WTC11 (cell line): ENCODE results near the gene OSGEP. TPM values are rescaled to one million over a fixed set of nuclear protein-coding genes. Genes with fewer than 3 reads are reported as not detected.

ENCODE experiments used
- ATAC-seq: fragments of 200-7000 bp; cut with Tn5 transposase; 2 replicates; pipeline ENCODE4 v1.10.0; 2021; ENCODE audit warnings: mild to moderate bottlenecking, moderate library complexity
- CTCF ChIA-PET: fragments of 300-600 bp; sonication (Branson Sonifier 250); formaldehyde crosslinking; loops from one replicate; lab custom pipeline; 2021; ENCODE audit warnings: antibody characterized with exemption; lab: Charles Lee
- POLR2A ChIA-PET: fragments of 350-600 bp; sonication (Branson Sonifier 250); formaldehyde crosslinking; loops from one replicate; lab custom pipeline; 2021; ENCODE audit warnings: antibody characterized with exemption; lab: Charles Lee
- DNase-seq: peaks from one replicate; pipeline ENCODE4 v3.0.0; 2021; ENCODE audit warnings: low spot score
- H3K27ac Mint-ChIP-seq: 2 replicates; pipeline ENCODE4 v1.8.0; 2021; ENCODE audit warnings: mixed read lengths
- H3K27me3 Mint-ChIP-seq: 2 replicates; pipeline ENCODE4 v1.8.0; 2021; ENCODE audit warnings: low read depth, mild to moderate bottlenecking, moderate library complexity, mixed read lengths
- H3K36me3 Mint-ChIP-seq: 2 replicates; pipeline ENCODE4 v1.8.0; 2021; ENCODE audit warnings: mixed read lengths
- H3K4me1 Mint-ChIP-seq: 2 replicates; pipeline ENCODE4 v1.8.0; 2022; ENCODE audit warnings: mixed read lengths
- H3K4me3 Mint-ChIP-seq: 2 replicates; pipeline ENCODE4 v1.8.0; 2021; ENCODE audit warnings: mild to moderate bottlenecking, moderate library complexity, mixed read lengths
- H3K9me3 Mint-ChIP-seq: 2 replicates; pipeline ENCODE4 v1.8.0; 2021; ENCODE audit warnings: mixed read lengths
- ATF1 ChIP-seq: sonication (generic); formaldehyde crosslinking; IDR thresholded peaks from 2 replicates; pipeline ENCODE4 v1.8.1; 2023; ENCODE audit warnings: mild to moderate bottlenecking, moderate library complexity, missing genetic modification reagents
- FOXJ3 ChIP-seq: sonication (generic); formaldehyde crosslinking; IDR thresholded peaks from 2 replicates; pipeline ENCODE4 v1.9.0; 2021; ENCODE audit warnings: missing genetic modification reagents, mild to moderate bottlenecking, borderline replicate concordance
- IRF1 ChIP-seq: sonication (generic); formaldehyde crosslinking; IDR thresholded peaks from 2 replicates; pipeline ENCODE4 v1.8.0; 2023; ENCODE audit warnings: missing genetic modification reagents
- IRF2 ChIP-seq: sonication (generic); formaldehyde crosslinking; IDR thresholded peaks from 2 replicates; pipeline ENCODE4 v1.8.0; 2022; ENCODE audit warnings: low read depth, missing genetic modification reagents, borderline replicate concordance
- MYBL2 ChIP-seq: sonication (generic); formaldehyde crosslinking; IDR thresholded peaks from 2 replicates; pipeline ENCODE4 v1.8.1; 2023; ENCODE audit warnings: mild to moderate bottlenecking, moderate library complexity, missing genetic modification reagents
- NFATC4 ChIP-seq: fragments of 250-450 bp; sonication (Bioruptor Pico); IDR thresholded peaks from 2 replicates; pipeline ENCODE4 v1.9.0; 2021; ENCODE audit warnings: mild to moderate bottlenecking
- NFE2L1 ChIP-seq: sonication (generic); formaldehyde crosslinking; IDR thresholded peaks from 2 replicates; pipeline ENCODE4 v1.8.1; 2023; ENCODE audit warnings: missing genetic modification reagents
- ZNF317 ChIP-seq: sonication (generic); formaldehyde crosslinking; IDR thresholded peaks from 2 replicates; pipeline ENCODE4 v1.8.1; 2023; ENCODE audit warnings: low read depth, mild to moderate bottlenecking, moderate library complexity, missing genetic modification reagents, borderline replicate concordance
- ZNF396 ChIP-seq: fragments of 250-450 bp; sonication (Bioruptor Pico); IDR thresholded peaks from 2 replicates; pipeline ENCODE4 v1.8.0; 2021; ENCODE audit warnings: mild to moderate bottlenecking, moderate library complexity, borderline replicate concordance
- ZNF671 ChIP-seq: fragments of 250-450 bp; sonication (Bioruptor Pico); IDR thresholded peaks from 2 replicates; pipeline ENCODE4 v1.8.0; 2021; ENCODE audit warnings: mild to moderate bottlenecking
- total RNA-seq: library from RNA; stranded (reverse); gene quantifications from 3 replicates; pipeline ENCODE4 v1.2.3, GENCODE V29; 2021
- TF ChIP-seq, protein P1 (sequence below): sonication (generic); formaldehyde crosslinking; IDR thresholded peaks from 2 replicates; pipeline ENCODE4 v1.8.1; 2022; ENCODE audit warnings: low read depth, missing genetic modification reagents, borderline replicate concordance
- TF ChIP-seq, protein P2 (sequence below): sonication (generic); formaldehyde crosslinking; IDR thresholded peaks from 2 replicates; pipeline ENCODE4 v1.8.0; 2022; ENCODE audit warnings: mild to moderate bottlenecking, missing genetic modification reagents
- TF ChIP-seq, protein P3 (sequence below): fragments of 250-450 bp; sonication (Bioruptor Pico); IDR thresholded peaks from 2 replicates; pipeline ENCODE4 v1.9.0; 2021; ENCODE audit warnings: mild to moderate bottlenecking, borderline replicate concordance
- TF ChIP-seq, protein P4 (sequence below): sonication (generic); formaldehyde crosslinking; IDR thresholded peaks from 2 replicates; pipeline ENCODE4 v1.8.0; 2022; ENCODE audit warnings: mild to moderate bottlenecking, missing genetic modification reagents
- TF ChIP-seq, protein P5 (sequence below): sonication (generic); formaldehyde crosslinking; IDR thresholded peaks from 2 replicates; pipeline ENCODE4 v1.8.0; 2022; ENCODE audit warnings: mild to moderate bottlenecking, missing genetic modification reagents
- TF ChIP-seq, protein P6 (sequence below): sonication (generic); formaldehyde crosslinking; IDR thresholded peaks from 2 replicates; pipeline ENCODE4 v1.8.1; 2022; ENCODE audit warnings: mild to moderate bottlenecking, missing genetic modification reagents, moderate library complexity, borderline replicate concordance
- TF ChIP-seq, protein P7 (sequence below): sonication (generic); formaldehyde crosslinking; IDR thresholded peaks from 2 replicates; pipeline ENCODE4 v1.8.0; 2022; ENCODE audit warnings: missing genetic modification reagents
- TF ChIP-seq, protein P8 (sequence below): sonication (generic); formaldehyde crosslinking; IDR thresholded peaks from 2 replicates; pipeline ENCODE4 v1.8.1; 2023; ENCODE audit warnings: mild to moderate bottlenecking, moderate library complexity, missing genetic modification reagents

The OSGEP gene
- total RNA-seq, 1 experiment from 2014 or later = 40.0 TPM

DNA sequence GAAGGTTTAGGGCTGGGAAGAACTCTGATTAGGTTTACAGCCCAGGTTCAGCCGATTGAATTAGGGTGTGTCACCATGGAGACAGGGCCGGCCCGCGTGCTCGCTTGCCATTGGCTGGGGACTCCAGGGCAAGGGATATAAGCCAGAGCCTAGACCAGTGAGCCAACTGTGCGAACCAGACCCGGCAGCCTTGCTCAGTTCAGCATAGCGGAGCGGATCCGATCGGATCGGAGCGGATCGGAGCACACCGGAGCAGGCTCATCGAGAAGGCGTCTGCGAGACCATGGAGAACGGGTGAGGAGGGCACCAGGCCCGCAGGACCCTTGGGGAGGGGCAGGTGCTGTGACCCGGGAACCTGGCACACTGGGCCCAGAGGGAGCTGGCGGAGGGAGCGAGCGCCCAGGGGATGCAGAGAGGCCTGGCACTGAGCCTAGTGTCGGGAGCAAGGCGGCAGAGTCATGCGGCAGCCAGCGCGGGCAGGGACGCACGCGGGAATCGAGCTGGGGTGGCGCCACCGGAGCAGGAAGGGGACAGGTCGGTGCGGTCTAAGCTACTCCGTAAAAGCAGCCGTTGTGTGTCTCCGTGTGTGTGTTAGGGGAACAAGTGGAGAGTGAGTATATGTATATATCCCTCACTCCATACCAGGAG, 14.8 kb upstream of the OSGEP start, which contains the start of gene PNP (continued):
- TF ChIP-seq, protein P1, sequence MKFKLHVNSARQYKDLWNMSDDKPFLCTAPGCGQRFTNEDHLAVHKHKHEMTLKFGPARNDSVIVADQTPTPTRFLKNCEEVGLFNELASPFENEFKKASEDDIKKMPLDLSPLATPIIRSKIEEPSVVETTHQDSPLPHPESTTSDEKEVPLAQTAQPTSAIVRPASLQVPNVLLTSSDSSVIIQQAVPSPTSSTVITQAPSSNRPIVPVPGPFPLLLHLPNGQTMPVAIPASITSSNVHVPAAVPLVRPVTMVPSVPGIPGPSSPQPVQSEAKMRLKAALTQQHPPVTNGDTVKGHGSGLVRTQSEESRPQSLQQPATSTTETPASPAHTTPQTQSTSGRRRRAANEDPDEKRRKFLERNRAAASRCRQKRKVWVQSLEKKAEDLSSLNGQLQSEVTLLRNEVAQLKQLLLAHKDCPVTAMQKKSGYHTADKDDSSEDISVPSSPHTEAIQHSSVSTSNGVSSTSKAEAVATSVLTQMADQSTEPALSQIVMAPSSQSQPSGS (CRISPR knock-in tag) = no peak
- peak; percentile 51; the same call in 1 of the 2 replicates for TF ChIP-seq NFE2L1 (CRISPR knock-in tag)
- 0 out of 2 replicates have a peak, but pooled peaks have one; percentile 42 for TF ChIP-seq ZNF317
- TF ChIP-seq, protein P2, sequence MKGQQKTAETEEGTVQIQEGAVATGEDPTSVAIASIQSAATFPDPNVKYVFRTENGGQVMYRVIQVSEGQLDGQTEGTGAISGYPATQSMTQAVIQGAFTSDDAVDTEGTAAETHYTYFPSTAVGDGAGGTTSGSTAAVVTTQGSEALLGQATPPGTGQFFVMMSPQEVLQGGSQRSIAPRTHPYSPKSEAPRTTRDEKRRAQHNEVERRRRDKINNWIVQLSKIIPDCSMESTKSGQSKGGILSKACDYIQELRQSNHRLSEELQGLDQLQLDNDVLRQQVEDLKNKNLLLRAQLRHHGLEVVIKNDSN (CRISPR knock-in tag) = peak; percentile 20; the same call in 1 of the 2 replicates
- TF ChIP-seq, protein P3, sequence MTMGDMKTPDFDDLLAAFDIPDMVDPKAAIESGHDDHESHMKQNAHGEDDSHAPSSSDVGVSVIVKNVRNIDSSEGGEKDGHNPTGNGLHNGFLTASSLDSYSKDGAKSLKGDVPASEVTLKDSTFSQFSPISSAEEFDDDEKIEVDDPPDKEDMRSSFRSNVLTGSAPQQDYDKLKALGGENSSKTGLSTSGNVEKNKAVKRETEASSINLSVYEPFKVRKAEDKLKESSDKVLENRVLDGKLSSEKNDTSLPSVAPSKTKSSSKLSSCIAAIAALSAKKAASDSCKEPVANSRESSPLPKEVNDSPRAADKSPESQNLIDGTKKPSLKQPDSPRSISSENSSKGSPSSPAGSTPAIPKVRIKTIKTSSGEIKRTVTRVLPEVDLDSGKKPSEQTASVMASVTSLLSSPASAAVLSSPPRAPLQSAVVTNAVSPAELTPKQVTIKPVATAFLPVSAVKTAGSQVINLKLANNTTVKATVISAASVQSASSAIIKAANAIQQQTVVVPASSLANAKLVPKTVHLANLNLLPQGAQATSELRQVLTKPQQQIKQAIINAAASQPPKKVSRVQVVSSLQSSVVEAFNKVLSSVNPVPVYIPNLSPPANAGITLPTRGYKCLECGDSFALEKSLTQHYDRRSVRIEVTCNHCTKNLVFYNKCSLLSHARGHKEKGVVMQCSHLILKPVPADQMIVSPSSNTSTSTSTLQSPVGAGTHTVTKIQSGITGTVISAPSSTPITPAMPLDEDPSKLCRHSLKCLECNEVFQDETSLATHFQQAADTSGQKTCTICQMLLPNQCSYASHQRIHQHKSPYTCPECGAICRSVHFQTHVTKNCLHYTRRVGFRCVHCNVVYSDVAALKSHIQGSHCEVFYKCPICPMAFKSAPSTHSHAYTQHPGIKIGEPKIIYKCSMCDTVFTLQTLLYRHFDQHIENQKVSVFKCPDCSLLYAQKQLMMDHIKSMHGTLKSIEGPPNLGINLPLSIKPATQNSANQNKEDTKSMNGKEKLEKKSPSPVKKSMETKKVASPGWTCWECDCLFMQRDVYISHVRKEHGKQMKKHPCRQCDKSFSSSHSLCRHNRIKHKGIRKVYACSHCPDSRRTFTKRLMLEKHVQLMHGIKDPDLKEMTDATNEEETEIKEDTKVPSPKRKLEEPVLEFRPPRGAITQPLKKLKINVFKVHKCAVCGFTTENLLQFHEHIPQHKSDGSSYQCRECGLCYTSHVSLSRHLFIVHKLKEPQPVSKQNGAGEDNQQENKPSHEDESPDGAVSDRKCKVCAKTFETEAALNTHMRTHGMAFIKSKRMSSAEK (CRISPR knock-in tag) = no peak
- no peak for TF ChIP-seq NFATC4 (CRISPR knock-in tag)
- 0 out of 2 replicates have a peak, but pooled peaks have one; percentile 14 for TF ChIP-seq MYBL2
- no peak for TF ChIP-seq ZNF671
- no peak for TF ChIP-seq ATF1 (CRISPR knock-in tag)
- no peak for TF ChIP-seq ZNF396 (CRISPR knock-in tag)
- TF ChIP-seq, protein P4, sequence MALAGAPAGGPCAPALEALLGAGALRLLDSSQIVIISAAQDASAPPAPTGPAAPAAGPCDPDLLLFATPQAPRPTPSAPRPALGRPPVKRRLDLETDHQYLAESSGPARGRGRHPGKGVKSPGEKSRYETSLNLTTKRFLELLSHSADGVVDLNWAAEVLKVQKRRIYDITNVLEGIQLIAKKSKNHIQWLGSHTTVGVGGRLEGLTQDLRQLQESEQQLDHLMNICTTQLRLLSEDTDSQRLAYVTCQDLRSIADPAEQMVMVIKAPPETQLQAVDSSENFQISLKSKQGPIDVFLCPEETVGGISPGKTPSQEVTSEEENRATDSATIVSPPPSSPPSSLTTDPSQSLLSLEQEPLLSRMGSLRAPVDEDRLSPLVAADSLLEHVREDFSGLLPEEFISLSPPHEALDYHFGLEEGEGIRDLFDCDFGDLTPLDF (CRISPR knock-in tag) = no peak

GRCh38 chr14:20468764-20469241, 14.2 kb upstream of the OSGEP start:
- DNase-seq = no peak
- H3K27me3 Mint-ChIP-seq = peaks cover 10% of the 10 kb centered on the region
- H3K4me3 Mint-ChIP-seq = peak overlapping the region; percentile 99
- TF ChIP-seq, protein P5, sequence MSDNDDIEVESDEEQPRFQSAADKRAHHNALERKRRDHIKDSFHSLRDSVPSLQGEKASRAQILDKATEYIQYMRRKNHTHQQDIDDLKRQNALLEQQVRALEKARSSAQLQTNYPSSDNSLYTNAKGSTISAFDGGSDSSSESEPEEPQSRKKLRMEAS (CRISPR knock-in tag) = no peak
- no peak for TF ChIP-seq FOXJ3 (CRISPR knock-in tag)
- no peak for TF ChIP-seq IRF2 (CRISPR knock-in tag)
- no peak for TF ChIP-seq ATF1 (CRISPR knock-in tag)
- TF ChIP-seq, protein P6, sequence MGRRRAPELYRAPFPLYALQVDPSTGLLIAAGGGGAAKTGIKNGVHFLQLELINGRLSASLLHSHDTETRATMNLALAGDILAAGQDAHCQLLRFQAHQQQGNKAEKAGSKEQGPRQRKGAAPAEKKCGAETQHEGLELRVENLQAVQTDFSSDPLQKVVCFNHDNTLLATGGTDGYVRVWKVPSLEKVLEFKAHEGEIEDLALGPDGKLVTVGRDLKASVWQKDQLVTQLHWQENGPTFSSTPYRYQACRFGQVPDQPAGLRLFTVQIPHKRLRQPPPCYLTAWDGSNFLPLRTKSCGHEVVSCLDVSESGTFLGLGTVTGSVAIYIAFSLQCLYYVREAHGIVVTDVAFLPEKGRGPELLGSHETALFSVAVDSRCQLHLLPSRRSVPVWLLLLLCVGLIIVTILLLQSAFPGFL (CRISPR knock-in tag) = no peak
- TF ChIP-seq ZNF396 (CRISPR knock-in tag) = no peak
- TF ChIP-seq, protein P7, sequence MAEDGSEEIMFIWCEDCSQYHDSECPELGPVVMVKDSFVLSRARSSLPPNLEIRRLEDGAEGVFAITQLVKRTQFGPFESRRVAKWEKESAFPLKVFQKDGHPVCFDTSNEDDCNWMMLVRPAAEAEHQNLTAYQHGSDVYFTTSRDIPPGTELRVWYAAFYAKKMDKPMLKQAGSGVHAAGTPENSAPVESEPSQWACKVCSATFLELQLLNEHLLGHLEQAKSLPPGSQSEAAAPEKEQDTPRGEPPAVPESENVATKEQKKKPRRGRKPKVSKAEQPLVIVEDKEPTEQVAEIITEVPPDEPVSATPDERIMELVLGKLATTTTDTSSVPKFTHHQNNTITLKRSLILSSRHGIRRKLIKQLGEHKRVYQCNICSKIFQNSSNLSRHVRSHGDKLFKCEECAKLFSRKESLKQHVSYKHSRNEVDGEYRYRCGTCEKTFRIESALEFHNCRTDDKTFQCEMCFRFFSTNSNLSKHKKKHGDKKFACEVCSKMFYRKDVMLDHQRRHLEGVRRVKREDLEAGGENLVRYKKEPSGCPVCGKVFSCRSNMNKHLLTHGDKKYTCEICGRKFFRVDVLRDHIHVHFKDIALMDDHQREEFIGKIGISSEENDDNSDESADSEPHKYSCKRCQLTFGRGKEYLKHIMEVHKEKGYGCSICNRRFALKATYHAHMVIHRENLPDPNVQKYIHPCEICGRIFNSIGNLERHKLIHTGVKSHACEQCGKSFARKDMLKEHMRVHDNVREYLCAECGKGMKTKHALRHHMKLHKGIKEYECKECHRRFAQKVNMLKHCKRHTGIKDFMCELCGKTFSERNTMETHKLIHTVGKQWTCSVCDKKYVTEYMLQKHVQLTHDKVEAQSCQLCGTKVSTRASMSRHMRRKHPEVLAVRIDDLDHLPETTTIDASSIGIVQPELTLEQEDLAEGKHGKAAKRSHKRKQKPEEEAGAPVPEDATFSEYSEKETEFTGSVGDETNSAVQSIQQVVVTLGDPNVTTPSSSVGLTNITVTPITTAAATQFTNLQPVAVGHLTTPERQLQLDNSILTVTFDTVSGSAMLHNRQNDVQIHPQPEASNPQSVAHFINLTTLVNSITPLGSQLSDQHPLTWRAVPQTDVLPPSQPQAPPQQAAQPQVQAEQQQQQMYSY (CRISPR knock-in tag) = no peak
- TF ChIP-seq, protein P8, sequence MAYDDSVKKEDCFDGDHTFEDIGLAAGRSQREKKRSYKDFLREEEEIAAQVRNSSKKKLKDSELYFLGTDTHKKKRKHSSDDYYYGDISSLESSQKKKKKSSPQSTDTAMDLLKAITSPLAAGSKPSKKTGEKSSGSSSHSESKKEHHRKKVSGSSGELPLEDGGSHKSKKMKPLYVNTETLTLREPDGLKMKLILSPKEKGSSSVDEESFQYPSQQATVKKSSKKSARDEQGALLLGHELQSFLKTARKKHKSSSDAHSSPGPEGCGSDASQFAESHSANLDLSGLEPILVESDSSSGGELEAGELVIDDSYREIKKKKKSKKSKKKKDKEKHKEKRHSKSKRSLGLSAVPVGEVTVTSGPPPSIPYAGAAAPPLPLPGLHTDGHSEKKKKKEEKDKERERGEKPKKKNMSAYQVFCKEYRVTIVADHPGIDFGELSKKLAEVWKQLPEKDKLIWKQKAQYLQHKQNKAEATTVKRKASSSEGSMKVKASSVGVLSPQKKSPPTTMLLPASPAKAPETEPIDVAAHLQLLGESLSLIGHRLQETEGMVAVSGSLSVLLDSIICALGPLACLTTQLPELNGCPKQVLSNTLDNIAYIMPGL = no peak
- TF ChIP-seq IRF1 (CRISPR knock-in tag) = no peak
- H3K27ac Mint-ChIP-seq = peak overlapping the region; percentile 98
- no peak for ATAC-seq
- peaks cover 19% of the 10 kb centered on the region for H3K4me1 Mint-ChIP-seq
- H3K9me3 Mint-ChIP-seq = no peaks in the 10 kb centered on the region
- POLR2A ChIA-PET = interaction anchor here (1.0 to 2.4 kb wide), 4 partner anchors 7 to 126 kb away, joined by 3 to 19 read pairs (median 10); partner anchors contain the start of genes APEX1, OSGEP, PARP2 and PIP4P1
- H3K36me3 Mint-ChIP-seq = peaks cover 21% of the 10 kb centered on the region
- CTCF ChIA-PET = interaction anchor here (1.9 to 2.5 kb wide), 2 partner anchors 53 to 138 kb away, joined by 6 to 10 read pairs; no protein-coding TSS in a partner anchor
